Mesothelial cell of epicardium (in vitro differentiated cells): Measurements from ENCODE around the gene CDKL4. TPM values are rescaled to one million over a fixed set of nuclear protein-coding genes. Genes with fewer than 3 reads are reported as not detected.

Experiments used
- DNase-seq, 2 experiments: peaks; one replicate each; pipeline ENCODE4 v3.0.0; 2021; ENCODE audit warnings: low spot score in 2 of 2; ENCODE audit not compliant: unreplicated experiment in 2 of 2
- H3K27ac Mint-ChIP-seq: 2 replicates; pipeline ENCODE4 v1.8.0; 2021; ENCODE audit warnings: mixed read lengths
- H3K27me3 Mint-ChIP-seq: 2 replicates; pipeline ENCODE4 v1.8.0; 2021; ENCODE audit warnings: low read depth, mixed read lengths
- H3K36me3 Mint-ChIP-seq: 2 replicates; pipeline ENCODE4 v1.8.0; 2021; ENCODE audit warnings: mixed read lengths
- H3K4me1 Mint-ChIP-seq: 2 replicates; pipeline ENCODE4 v1.8.0; 2021; ENCODE audit warnings: mixed read lengths
- H3K4me3 Mint-ChIP-seq: 2 replicates; pipeline ENCODE4 v1.8.0; 2021; ENCODE audit warnings: mild to moderate bottlenecking, moderate library complexity, mixed read lengths
- H3K9me3 Mint-ChIP-seq: 2 replicates; pipeline ENCODE4 v1.8.0; 2021; ENCODE audit warnings: mixed read lengths
- total RNA-seq: library from RNA; stranded (reverse); gene quantifications from 3 replicates; pipeline ENCODE4 v1.2.1, GENCODE V29; 2021
- TF ChIP-seq, protein P1 (sequence below): fragments of 200-600 bp; sonication (generic); IDR thresholded peaks from one replicate; pipeline ENCODE4 v1.5.0; 2021; ENCODE audit warnings: antibody characterized with exemption; ENCODE audit not compliant: unreplicated experiment

The CDKL4 gene
- total RNA-seq, 1 donor from 2014 or later, result 1.5 TPM

- H3K4me3 Mint-ChIP-seq, result no peak overlapping the region
- peaks cover 3% of the 10 kb centered on the region for H3K4me1 Mint-ChIP-seq
- no peaks in the 10 kb centered on the region for H3K9me3 Mint-ChIP-seq
- no peaks in the 10 kb centered on the region for H3K27me3 Mint-ChIP-seq
- peak overlapping the region; percentile 64 for H3K27ac Mint-ChIP-seq
- DNase-seq, result no peak
- TF ChIP-seq, protein P1, sequence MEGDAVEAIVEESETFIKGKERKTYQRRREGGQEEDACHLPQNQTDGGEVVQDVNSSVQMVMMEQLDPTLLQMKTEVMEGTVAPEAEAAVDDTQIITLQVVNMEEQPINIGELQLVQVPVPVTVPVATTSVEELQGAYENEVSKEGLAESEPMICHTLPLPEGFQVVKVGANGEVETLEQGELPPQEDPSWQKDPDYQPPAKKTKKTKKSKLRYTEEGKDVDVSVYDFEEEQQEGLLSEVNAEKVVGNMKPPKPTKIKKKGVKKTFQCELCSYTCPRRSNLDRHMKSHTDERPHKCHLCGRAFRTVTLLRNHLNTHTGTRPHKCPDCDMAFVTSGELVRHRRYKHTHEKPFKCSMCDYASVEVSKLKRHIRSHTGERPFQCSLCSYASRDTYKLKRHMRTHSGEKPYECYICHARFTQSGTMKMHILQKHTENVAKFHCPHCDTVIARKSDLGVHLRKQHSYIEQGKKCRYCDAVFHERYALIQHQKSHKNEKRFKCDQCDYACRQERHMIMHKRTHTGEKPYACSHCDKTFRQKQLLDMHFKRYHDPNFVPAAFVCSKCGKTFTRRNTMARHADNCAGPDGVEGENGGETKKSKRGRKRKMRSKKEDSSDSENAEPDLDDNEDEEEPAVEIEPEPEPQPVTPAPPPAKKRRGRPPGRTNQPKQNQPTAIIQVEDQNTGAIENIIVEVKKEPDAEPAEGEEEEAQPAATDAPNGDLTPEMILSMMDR, result no peak
- H3K36me3 Mint-ChIP-seq, result peaks cover 36% of the 10 kb centered on the region
Observed at GRCh38 chr2:39264733-39265132, 21.0 kb upstream of the CDKL4 start.

GRCh38 chr2:39260087-39260486 is 16.3 kb upstream of the CDKL4 start:
- H3K27me3 Mint-ChIP-seq, result no peaks in the 10 kb centered on the region
- peaks cover 7% of the 10 kb centered on the region for H3K9me3 Mint-ChIP-seq
- no peak overlapping the region for H3K4me3 Mint-ChIP-seq
- TF ChIP-seq, protein P1, result no peak
- DNase-seq, result no peak
- no peak overlapping the region for H3K27ac Mint-ChIP-seq
- peaks cover 3% of the 10 kb centered on the region for H3K4me1 Mint-ChIP-seq
- H3K36me3 Mint-ChIP-seq, result peaks cover 43% of the 10 kb centered on the region

DNA sequence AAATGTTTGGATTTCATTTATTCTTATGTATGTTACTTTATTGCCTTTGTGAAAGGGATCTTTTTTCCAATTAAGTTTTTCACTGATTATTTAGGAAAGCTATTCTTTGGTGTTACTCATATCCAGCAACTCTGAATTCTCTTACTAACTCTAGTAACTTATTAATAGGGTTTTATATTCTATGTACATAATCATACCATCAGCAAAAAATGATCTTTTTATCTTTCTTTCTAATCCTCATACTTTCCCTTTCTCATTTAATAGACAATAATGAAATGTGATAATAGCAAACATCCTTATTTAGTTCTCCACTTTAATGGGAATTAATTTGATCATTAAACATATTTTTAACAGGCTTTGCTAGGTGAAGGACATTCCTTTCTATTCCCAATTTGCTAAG is 12.3 kb upstream of the CDKL4 start:
- H3K27me3 Mint-ChIP-seq, result no peaks in the 10 kb centered on the region
- no peaks in the 10 kb centered on the region for H3K4me1 Mint-ChIP-seq
- H3K9me3 Mint-ChIP-seq, result peaks cover 16% of the 10 kb centered on the region
- TF ChIP-seq, protein P1, result no peak
- peaks cover 64% of the 10 kb centered on the region for H3K36me3 Mint-ChIP-seq
- no peak overlapping the region for H3K27ac Mint-ChIP-seq
- DNase-seq, result no peak
- H3K4me3 Mint-ChIP-seq, result no peak overlapping the region

GRCh38 chr2:39252888-39253518 is 9.2 kb upstream of the CDKL4 start:
- no peak for DNase-seq
- H3K27me3 Mint-ChIP-seq, result no peaks in the 10 kb centered on the region
- no peak overlapping the region for H3K27ac Mint-ChIP-seq
- peaks cover 16% of the 10 kb centered on the region for H3K9me3 Mint-ChIP-seq
- TF ChIP-seq, protein P1, result no peak
- peaks cover 58% of the 10 kb centered on the region for H3K36me3 Mint-ChIP-seq
- H3K4me3 Mint-ChIP-seq, result no peak overlapping the region
- no peaks in the 10 kb centered on the region for H3K4me1 Mint-ChIP-seq

- H3K4me1 Mint-ChIP-seq, result no peaks in the 10 kb centered on the region
- DNase-seq, result no peak
- TF ChIP-seq, protein P1, result no peak
- peaks cover 9% of the 10 kb centered on the region for H3K9me3 Mint-ChIP-seq
- H3K4me3 Mint-ChIP-seq, result no peak overlapping the region
- H3K27me3 Mint-ChIP-seq, result no peaks in the 10 kb centered on the region
- H3K36me3 Mint-ChIP-seq, result peaks cover 35% of the 10 kb centered on the region
- no peak overlapping the region for H3K27ac Mint-ChIP-seq
Observed at GRCh38 chr2:39247512-39248043, 3.8 kb upstream of the CDKL4 start.
